Parathyroid adenoma (tissue), 2 donors: ENCODE measurements around the gene FAM234B.
A peak's percentile ranks its signal among the peaks of the same experiment; 100 is the strongest.

Experiments used
- H2AFZ ChIP-seq: fragments of 300-600 bp; sonication (generic); one replicate; pipeline ENCODE4 v1.7.0; 2017; ENCODE audit warnings: antibody characterized with exemption, mild to moderate bottlenecking
- H3K27ac ChIP-seq: fragments of 300-600 bp; sonication (generic); one replicate; pipeline ENCODE4 v1.7.0; 2017
- H3K27me3 ChIP-seq: fragments of 300-600 bp; sonication (generic); one replicate; pipeline ENCODE4 v1.7.0; 2017; ENCODE audit warnings: low read length; ENCODE audit not compliant: control insufficient read depth, insufficient read depth
- H3K36me3 ChIP-seq: fragments of 300-600 bp; sonication (generic); one replicate; pipeline ENCODE4 v1.7.0; 2017; ENCODE audit warnings: low read length; ENCODE audit not compliant: control insufficient read depth, insufficient read depth
- H3K4me1 ChIP-seq: fragments of 300-600 bp; sonication (generic); one replicate; pipeline ENCODE4 v1.7.0; 2017; ENCODE audit warnings: control low read depth
- H3K4me2 ChIP-seq: fragments of 300-600 bp; sonication (generic); one replicate; pipeline ENCODE4 v1.7.0; 2017; ENCODE audit warnings: low read length
- H3K4me3 ChIP-seq: fragments of 300-600 bp; sonication (generic); one replicate; pipeline ENCODE4 v1.7.0; 2017; ENCODE audit warnings: low read depth, low read length
- H3K79me2 ChIP-seq: fragments of 300-600 bp; sonication (generic); one replicate; pipeline ENCODE4 v1.7.0; 2017; ENCODE audit warnings: control low read depth
- H3K9ac ChIP-seq: fragments of 300-600 bp; sonication (generic); one replicate; pipeline ENCODE4 v1.7.0; 2017; ENCODE audit warnings: mild to moderate bottlenecking
- H3K9me3 ChIP-seq: fragments of 300-600 bp; sonication (generic); one replicate; pipeline ENCODE4 v1.7.0; 2017; ENCODE audit warnings: low read length; ENCODE audit not compliant: control insufficient read depth
- CTCF ChIP-seq: fragments of 300-600 bp; sonication (generic); IDR thresholded peaks from one replicate; pipeline ENCODE4 v1.7.0; 2017; ENCODE audit warnings: antibody characterized with exemption, mild to moderate bottlenecking
- donor health status: primary hyperparathyroidism.

FAM234B gene

GRCh38 chr12:13103391-13104033, 59.3 kb downstream of the FAM234B start, which contains the start of gene GSG1:
Gene GSG1, minus strand, starts transcription at chr12:13103667. Its CDS starts 155 bp downstream, at chr12:13103512.
- Histone ChIP-seq H3K27me3 (no peaks in the 10 kb centered on the region), H3K4me1 (peaks cover 16% of the 10 kb centered on the region), H3K4me2 (no peak within 1 kb of the TSS), H3K27ac (peak within 1 kb of the TSS; percentile 88), H3K36me3 (no peaks in the 10 kb centered on the region), H2AFZ (peak within 1 kb of the TSS; percentile 94), H3K79me2 (no peaks in the 10 kb centered on the region), H3K9me3 (no peaks in the 10 kb centered on the region), H3K4me3 (no peak within 1 kb of the TSS), H3K9ac (no peak within 1 kb of the TSS)
- TF ChIP-seq CTCF: no peak

- Histone ChIP-seq H3K9me3 (no peaks in the 10 kb centered on the region), H3K4me2 (no peak overlapping the region), H3K79me2 (no peaks in the 10 kb centered on the region), H3K9ac (no peak overlapping the region), H3K36me3 (no peaks in the 10 kb centered on the region), H3K4me1 (peaks cover 16% of the 10 kb centered on the region), H2AFZ (no peak overlapping the region), H3K4me3 (no peak overlapping the region), H3K27me3 (no peaks in the 10 kb centered on the region), H3K27ac (no peak overlapping the region)
- TF ChIP-seq CTCF: no peak
These were observed 60.2 kb downstream of the FAM234B start for GRCh38 chr12:13104409-13104808.

- Histone ChIP-seq H3K9me3 (no peaks in the 10 kb centered on the region), H2AFZ (no peak overlapping the region), H3K9ac (no peak overlapping the region), H3K27me3 (no peaks in the 10 kb centered on the region), H3K79me2 (no peaks in the 10 kb centered on the region), H3K36me3 (no peaks in the 10 kb centered on the region), H3K27ac (no peak overlapping the region), H3K4me1 (peaks cover 6% of the 10 kb centered on the region), H3K4me2 (no peak overlapping the region), H3K4me3 (no peak overlapping the region)
- TF ChIP-seq CTCF: no peak
These were observed 61.6 kb downstream of the FAM234B start for GRCh38 chr12:13105781-13106180.

- H3K79me2 ChIP-seq: no peaks in the 10 kb centered on the region
- no peak overlapping the region for H3K4me2 ChIP-seq
- H3K4me3 ChIP-seq: no peak overlapping the region
- H3K4me1 ChIP-seq: peaks cover 3% of the 10 kb centered on the region
- H3K27ac ChIP-seq: no peak overlapping the region
- H3K9ac ChIP-seq: no peak overlapping the region
- H2AFZ ChIP-seq: no peak overlapping the region
- H3K27me3 ChIP-seq: no peaks in the 10 kb centered on the region
- no peaks in the 10 kb centered on the region for H3K36me3 ChIP-seq
- TF ChIP-seq CTCF: no peak
- H3K9me3 ChIP-seq: no peaks in the 10 kb centered on the region
These were observed 62.5 kb downstream of the FAM234B start for GRCh38 chr12:13106666-13107065.

- Histone ChIP-seq H3K9ac (no peak overlapping the region), H3K4me1 (no peaks in the 10 kb centered on the region), H3K4me3 (no peak overlapping the region), H3K4me2 (no peak overlapping the region), H3K27me3 (no peaks in the 10 kb centered on the region), H3K27ac (no peak overlapping the region), H3K79me2 (no peaks in the 10 kb centered on the region), H2AFZ (no peak overlapping the region), H3K9me3 (no peaks in the 10 kb centered on the region), H3K36me3 (no peaks in the 10 kb centered on the region)
- TF ChIP-seq CTCF: no peak
These were observed 68.8 kb downstream of the FAM234B start for GRCh38 chr12:13112968-13113367.
